SH-SY5Y (cell line): ENCODE results near the gene DLX4.

Experiments used
- GATA2 ChIP-seq: IDR thresholded peaks from 2 replicates; pipeline ENCODE4 v1.6.1; 2011; ENCODE audit warnings: mild to moderate bottlenecking, low read depth, low read length
- GATA3 ChIP-seq: IDR thresholded peaks from 2 replicates; pipeline ENCODE4 v1.6.1; 2011; ENCODE audit warnings: low read depth, mild to moderate bottlenecking, low read length, moderate library complexity

Gene DLX4

DNA sequence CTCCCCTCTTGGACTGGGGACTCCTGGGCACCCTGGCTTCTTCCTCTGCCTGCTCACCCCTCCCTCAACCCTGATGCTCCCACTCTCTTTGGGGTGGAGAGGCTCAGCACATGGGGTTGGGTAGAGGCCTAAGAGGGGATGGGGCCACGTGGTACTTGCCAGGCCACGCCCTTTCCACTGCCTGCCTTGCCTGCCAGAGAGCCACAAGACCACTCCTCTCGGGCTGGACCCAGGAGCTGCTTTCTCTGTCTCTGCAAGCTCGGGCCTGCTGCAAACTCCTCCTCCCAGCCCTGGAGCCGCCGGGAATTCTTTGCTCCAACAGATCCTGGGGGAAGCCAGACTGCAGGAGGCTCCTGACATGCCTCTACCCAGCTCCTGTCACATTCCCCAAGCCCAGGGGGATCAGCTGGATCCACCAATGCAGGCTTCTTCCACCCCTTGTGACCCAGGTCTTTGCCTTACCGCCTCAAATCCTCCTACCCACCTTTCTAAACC is 11.8 kb downstream of the DLX4 start:
- TF ChIP-seq GATA3: no peak
- TF ChIP-seq GATA2: no peak

GRCh38 chr17:49984283-49984682 is 15.3 kb downstream of the DLX4 start:
- TF ChIP-seq GATA2: no peak
- TF ChIP-seq GATA3: no peak

- TF ChIP-seq GATA3 (no peak), GATA2 (no peak)
These were observed 15.8 kb downstream of the DLX4 start for GRCh38 chr17:49984776-49985175.

DNA sequence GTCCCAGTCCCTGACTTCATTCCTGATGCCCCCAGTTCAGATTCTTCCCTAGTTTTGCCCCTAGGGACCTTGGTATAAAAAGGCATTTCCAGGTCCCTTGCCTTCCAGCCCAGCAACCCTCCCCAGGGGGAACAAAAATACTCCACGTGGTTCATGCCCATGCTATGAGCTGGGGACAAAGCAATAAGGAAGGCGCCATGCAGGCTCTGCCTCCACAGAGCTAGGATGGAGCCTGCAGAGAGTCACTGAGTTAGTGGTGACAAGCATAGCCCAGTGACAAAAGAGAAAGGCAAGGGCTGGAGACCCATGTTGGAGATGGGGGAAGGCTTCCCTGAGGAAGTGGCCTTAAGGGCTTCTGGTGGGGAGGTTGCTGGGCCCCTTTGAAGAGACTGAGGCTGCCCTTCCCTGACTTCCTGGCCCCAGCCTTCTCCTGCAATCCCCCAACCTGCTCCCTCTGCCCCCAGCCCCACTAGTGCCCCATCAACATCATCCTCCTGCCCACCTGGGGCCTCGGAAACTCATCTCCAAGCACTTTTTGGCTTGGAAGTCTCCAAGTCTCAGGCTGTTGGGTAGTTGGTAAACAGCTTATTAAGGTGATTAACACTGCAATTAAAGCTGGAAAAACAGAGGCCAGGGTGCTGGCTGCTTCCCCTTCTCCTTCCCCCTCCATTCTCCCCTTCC is 16.5 kb downstream of the DLX4 start:
- TF ChIP-seq GATA3 (no peak), GATA2 (no peak)

GRCh38 chr17:49986396-49987289 is 17.7 kb downstream of the DLX4 start:
- TF ChIP-seq GATA2 (no peak), GATA3 (no peak)

- TF ChIP-seq GATA3 (no peak), GATA2 (no peak)
These were observed 18.2 kb downstream of the DLX4 start for GRCh38 chr17:49987290-49987585.

GRCh38 chr17:49987681-49988441 is 18.9 kb downstream of the DLX4 start:
- TF ChIP-seq GATA2 (no peak), GATA3 (no peak)

- TF ChIP-seq GATA3 (no peak), GATA2 (no peak)
These were observed 20.5 kb downstream of the DLX4 start for GRCh38 chr17:49989518-49989880.

DNA sequence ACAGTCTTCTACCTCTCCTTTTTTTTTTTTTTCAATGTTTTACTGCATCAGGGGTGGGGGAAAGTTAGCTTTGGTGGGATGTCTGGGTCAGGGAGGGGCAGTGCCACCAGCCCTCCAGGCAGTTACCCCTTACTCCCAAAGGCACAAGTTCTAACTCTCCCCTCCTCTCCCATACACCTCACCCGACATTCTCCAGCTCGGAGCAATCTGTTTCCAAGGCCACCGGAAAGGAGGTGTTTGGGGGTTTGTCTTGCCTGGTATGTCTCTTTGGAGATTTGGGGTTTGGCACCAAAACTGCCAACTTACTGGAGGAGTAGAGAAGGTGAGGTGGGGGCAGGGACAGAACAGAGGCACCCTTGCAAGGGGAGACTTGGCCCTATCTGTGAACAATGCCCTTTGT is 21.3 kb downstream of the DLX4 start:
- TF ChIP-seq GATA2: no peak
- no peak for TF ChIP-seq GATA3

DNA sequence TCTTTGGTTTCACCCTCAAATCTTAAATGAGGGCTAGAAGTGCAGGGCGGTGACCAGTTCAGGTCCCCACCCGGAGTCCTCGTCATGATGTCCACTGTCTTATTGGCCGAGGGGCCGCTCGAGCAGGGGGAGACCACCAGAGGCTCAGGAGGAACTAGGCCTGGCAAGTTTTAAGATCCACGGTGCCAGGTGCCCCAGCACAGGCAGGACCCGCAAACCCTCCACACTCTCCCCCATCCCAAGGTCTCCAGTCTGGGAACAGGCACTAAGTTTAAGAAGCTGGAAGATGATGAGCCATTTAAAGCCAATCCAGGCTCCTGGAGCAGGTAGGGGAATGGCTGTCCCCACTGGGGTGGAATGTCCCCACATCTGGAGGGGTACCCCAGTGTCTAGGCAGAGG is 21.9 kb downstream of the DLX4 start:
- TF ChIP-seq GATA2 (no peak), GATA3 (no peak)

DNA sequence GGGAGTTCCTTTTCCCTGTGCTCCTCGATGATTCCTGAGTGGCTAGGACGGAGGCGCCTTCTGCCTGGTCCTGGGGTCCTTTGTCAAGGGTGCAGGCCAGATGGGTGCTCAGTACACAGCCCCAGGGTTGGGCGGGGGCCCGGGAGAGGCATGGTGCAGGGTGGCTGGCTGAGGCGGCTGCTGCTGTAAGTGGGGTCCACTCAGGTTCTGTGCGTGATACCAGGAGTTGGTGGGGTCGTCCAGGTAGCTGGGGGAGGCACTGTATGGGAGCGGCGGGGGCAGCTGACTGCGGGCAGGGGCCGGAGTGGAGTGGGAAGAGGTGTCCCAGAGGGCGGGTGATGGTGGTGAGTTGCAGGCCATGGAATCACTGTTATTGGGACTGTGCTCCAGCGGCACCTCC is 22.4 kb downstream of the DLX4 start:
- TF ChIP-seq GATA3: no peak
- TF ChIP-seq GATA2: no peak

DNA sequence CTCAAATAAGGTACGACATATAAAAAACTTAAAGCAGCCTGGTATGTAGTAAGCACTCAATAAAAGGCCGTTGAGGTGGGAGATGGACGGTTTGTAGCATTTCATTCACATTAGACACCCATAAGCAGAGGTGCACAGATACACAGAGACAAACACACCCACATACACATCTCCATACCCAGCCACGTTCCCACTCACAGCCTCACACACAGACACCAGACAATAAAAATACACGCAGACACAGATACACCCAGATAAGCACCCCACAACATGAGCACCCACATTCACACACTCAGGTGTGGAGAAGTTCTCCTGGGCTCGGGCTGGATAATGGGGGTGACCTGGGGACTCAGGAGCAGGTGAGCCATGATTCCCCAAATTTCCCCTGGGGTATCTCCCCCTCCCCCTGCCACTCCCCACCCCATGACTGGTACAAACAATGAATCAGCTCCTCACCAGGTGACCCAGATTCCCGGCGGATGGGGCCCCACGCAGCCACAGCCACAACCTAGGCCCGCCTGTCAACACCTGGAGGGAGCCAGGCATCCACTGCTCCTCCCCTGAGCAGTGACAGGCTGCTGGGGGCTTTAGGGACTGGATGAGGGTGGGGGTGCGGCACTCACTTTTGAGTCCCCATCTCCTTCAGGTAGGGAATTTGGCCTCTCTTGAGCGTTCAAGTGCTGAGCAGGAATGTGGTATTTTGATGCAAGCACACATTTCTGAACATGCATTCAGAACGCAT is 23.4 kb downstream of the DLX4 start:
- TF ChIP-seq GATA3: no peak
- TF ChIP-seq GATA2: no peak

- TF ChIP-seq GATA2 (no peak), GATA3 (no peak)
These were observed 24.0 kb downstream of the DLX4 start for GRCh38 chr17:49992933-49993422.
